Astrocyte (in vitro differentiated cells and primary cell): ENCODE measurements around the gene DNAJB12.

Experiments used
- CTCF ChIP-seq: IDR thresholded peaks from 2 replicates; pipeline ENCODE4 v1.5.1; 2011; ENCODE audit warnings: low read depth, mild to moderate bottlenecking, inconsistent platforms, low read length, moderate library complexity; ENCODE audit not compliant: insufficient read depth
- EZH2 ChIP-seq: IDR thresholded peaks from 2 replicates; pipeline ENCODE4 v1.6.1; 2012; ENCODE audit warnings: mild to moderate bottlenecking, low read length, inconsistent platforms; ENCODE audit not compliant: insufficient read depth

- TF ChIP-seq CTCF (no peak), EZH2 (no peak)
Observed at GRCh38 chr10:72283131-72283530, 71.6 kb downstream of the DNAJB12 start.
